MM.1S (cell line): ENCODE data around the gene PIK3CD.

Experiments
- EZH2 ChIP-seq: fragments of 300-600 bp; sonication (generic); optimal IDR thresholded peaks from 2 replicates; pipeline ENCODE3; 2017; ENCODE audit warnings: low read depth, mild to moderate bottlenecking, antibody characterized with exemption, low read length, mixed read lengths
- EZH2phosphoT487 ChIP-seq: fragments of 300-600 bp; sonication (generic); IDR thresholded peaks from 2 replicates; pipeline ENCODE4 v1.6.1; 2018; ENCODE audit warnings: antibody characterized with exemption, low read length
- TF ChIP-seq, protein P1 (sequence below): fragments of 300-600 bp; sonication (generic); IDR thresholded peaks from 2 replicates; pipeline ENCODE4 v1.5.1; 2016; ENCODE audit warnings: antibody characterized with exemption, low read length, mixed read lengths

DNA sequence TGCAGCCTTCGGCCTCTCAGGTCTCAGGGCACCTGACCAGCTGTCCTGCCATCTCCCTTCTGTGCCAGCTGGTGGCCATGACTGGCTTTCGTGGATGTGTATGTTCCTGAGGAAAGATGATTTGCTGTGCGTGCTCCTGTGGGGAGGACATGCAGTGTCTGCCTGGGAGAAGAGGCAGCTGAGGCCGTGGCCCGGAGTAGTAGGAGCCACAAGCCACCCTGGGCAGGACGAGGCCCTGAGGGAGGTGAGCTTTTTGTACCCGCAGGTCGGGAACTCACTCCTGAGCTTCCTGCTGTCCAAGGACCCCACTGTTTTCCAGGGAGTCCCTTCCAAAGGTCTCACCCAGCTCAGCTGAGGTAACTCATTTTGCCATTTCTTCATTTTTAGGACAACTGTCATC is 58.5 kb downstream of the PIK3CD start:
- no peak for TF ChIP-seq EZH2
- TF ChIP-seq, protein P1, sequence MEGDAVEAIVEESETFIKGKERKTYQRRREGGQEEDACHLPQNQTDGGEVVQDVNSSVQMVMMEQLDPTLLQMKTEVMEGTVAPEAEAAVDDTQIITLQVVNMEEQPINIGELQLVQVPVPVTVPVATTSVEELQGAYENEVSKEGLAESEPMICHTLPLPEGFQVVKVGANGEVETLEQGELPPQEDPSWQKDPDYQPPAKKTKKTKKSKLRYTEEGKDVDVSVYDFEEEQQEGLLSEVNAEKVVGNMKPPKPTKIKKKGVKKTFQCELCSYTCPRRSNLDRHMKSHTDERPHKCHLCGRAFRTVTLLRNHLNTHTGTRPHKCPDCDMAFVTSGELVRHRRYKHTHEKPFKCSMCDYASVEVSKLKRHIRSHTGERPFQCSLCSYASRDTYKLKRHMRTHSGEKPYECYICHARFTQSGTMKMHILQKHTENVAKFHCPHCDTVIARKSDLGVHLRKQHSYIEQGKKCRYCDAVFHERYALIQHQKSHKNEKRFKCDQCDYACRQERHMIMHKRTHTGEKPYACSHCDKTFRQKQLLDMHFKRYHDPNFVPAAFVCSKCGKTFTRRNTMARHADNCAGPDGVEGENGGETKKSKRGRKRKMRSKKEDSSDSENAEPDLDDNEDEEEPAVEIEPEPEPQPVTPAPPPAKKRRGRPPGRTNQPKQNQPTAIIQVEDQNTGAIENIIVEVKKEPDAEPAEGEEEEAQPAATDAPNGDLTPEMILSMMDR: no peak
- no peak for TF ChIP-seq EZH2phosphoT487
